Activated naive CD4-positive, alpha-beta T cell treated with Interleukin-2 at 50 U/mL for 16 hours (primary cell): ENCODE measurements around the gene ARL2BP.
"Not testable (repeated sequence)": the region's sequence is repeated elsewhere in the genome, so short reads cannot be mapped to it uniquely, and the experiment has no call there.

Experiments
- DNase-seq: peaks from one replicate; pipeline ENCODE4 v3.0.0-alpha.2; 2020

ARL2BP gene

GRCh38 chr16:57244767-57245471, at the start of gene ARL2BP:
Gene ARL2BP, plus strand, starts transcription at chr16:57245259. Its CDS starts 109 bp downstream, at chr16:57245368.
- DNase-seq, result peak; percentile 98

- DNase-seq, result no peak
Observed at GRCh38 chr16:57196286-57196685, 48.8 kb upstream of the ARL2BP start.

- DNase-seq, result no peak
Observed at GRCh38 chr16:57196753-57197152, 48.3 kb upstream of the ARL2BP start.

DNA sequence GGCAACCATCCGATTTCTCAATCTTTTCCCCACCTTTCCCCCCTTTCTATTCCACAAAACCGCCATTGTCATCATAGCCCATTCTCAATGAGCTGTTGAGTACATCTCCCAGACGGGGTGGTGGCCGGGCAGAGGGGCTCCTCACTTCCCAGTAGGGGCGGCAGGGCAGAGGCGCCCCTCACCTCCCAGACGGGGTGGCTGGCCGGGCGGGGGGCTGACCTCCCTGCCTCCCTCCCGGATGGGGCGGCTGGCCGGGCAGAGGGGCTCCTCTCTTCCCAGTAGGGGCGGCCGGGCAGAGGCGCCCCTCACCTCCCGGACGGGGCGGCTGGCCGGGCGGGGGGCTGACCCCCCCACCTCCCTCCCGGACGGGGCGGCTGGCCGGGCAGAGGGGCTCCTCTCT, 44.7 kb upstream of the ARL2BP start:
- not testable (repeated sequence) for DNase-seq

DNA sequence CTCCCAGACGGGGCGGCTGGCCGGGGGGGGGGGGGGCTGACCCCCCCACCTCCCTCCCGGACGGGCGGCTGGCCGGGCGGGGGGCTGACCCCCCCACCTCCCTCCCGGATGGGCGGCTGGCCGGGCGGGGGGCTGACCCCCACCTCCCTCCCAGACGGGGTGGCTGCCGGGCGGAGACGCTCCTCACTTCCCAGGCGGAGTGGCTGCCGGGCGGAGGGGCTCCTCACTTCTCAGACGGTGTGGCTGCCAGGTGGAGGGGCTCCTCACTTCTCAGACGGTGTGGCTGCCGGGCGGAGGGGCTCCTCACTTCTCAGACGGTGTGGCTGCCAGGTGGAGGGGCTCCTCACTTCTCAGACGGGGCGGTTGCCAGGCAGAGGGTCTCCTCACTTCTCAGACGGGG, 44.1 kb upstream of the ARL2BP start:
- not testable (repeated sequence) for DNase-seq

DNA sequence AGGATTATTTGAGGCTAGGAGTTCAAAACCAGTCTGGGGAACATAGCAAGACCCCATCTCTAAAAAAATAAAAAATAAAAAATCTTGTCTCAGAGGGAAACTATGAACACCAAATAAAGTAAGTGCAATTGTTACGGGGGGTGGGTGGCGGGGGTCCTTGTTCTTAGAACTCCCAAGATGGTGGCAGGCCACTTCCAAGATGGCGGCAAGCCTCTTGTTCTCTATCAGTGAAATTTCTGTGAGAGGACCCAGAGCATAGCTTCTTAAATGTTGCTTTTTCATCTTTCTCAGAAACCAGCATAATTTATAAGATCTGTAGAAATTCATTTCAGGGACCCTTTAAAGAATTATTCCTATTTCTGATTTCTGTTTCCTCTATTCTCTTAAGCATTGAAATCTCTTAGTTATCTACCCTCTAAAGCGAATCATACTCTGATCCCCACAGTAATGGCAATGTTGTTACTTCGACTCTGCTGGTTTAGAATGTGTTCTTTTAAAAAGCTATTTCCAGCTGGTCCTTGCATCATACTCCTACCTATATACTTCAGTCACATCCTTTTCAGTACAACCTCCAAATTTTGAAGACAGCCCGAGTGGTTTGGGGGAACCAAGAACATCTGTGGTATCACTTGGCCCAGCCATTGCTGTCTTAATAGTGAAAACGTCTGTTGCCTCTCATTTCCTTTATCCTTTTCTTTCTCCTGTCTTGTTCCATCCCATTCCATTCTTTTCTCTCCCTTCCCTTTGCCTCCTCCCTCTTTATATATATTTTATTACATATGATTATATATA, 42.8 kb upstream of the ARL2BP start:
- DNase-seq, result no peak

DNA sequence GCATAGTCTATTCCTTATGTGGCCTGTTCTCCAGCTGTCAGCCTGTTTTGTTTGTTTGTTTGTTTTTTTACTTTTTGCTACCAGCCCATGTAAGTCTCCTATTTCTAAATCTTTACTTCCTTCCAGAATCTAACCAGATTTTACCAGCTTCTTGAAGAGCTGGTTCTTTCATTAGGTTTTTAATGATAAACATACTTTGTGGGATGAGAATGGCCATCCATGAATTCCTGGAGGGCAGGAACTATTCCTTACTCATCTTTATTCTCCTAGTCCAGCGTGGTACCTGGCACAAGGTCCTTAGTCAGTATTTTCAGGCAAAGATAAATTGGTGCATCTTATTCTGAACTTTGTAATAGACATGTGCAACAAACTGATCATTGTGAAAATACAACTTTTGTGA, 41.6 kb upstream of the ARL2BP start:
- no peak for DNase-seq

DNA sequence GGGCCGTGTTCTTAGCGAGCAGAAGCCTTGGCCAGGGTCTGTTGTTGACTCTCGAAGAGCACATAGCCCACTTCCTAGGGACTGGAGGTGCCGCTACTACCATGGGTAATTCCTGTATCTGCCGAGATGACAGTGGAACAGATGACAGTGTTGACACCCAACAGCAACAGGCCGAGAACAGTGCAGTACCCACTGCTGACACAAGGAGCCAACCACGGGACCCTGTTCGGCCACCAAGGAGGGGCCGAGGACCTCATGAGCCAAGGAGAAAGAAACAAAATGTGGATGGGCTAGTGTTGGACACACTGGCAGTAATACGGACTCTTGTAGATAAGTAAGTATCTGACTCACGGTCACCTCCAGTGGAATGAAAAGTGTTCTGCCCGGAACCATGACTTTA, 40.4 kb upstream of the ARL2BP start:
- no peak for DNase-seq

DNA sequence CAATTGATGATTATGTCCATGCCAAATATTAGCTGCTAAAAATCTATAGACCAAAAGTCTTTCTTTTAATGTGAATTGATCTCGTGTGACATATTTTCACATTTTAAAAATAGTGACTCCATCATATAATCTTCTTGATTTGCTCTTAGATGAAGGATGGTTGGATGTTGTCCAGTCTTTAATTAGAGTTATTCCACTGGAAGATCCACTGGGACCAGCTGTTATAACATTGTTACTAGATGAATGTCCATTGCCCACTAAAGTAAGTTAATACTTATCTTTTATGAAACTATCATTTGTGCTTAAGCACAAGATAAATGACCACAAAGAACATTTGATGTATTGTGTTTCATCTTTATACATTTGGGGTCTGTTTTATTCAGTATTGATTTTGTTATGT, 36.1 kb upstream of the ARL2BP start:
- no peak for DNase-seq

DNA sequence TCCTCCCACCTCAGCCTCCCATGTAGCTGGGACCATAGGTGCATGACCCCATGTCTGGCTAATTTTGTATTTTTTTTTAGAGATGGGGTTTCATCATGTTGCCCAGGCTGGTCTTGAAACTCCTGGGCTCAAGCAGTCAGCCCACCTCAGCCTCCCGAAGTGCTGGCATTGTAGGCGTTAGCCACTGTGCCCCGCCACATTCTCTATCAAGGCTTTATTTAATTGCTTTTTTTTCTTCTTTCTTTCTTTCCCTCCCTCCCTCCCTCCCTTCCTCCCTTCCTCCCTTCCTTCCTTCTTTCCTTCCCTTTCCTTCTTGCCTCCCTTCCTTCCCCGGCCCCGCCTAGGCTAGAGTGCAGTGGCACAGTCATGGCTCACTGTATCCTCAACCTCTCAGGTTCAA, 35.3 kb upstream of the ARL2BP start:
- DNase-seq, result no peak

GRCh38 chr16:57213462-57213861, 31.6 kb upstream of the ARL2BP start:
- no peak for DNase-seq

DNA sequence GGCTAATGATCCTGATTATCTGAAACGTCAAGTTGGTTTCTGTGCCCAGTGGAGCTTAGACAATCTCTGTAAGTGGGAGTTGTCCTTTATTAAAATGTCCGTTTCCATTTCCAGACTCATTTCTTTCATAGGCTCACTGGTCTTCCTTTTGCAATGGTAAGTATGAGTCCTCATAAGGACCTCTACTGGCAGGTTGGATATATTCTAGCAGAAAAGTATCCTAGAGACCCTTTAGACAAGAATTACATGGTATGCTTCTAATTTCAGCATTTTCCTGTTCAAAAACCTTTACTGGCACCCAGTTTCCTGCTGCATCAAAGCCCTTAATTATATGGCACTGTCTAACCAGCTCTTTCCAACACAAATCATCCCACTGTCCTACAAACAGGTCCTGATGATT, 28.1 kb upstream of the ARL2BP start:
- no peak for DNase-seq

DNA sequence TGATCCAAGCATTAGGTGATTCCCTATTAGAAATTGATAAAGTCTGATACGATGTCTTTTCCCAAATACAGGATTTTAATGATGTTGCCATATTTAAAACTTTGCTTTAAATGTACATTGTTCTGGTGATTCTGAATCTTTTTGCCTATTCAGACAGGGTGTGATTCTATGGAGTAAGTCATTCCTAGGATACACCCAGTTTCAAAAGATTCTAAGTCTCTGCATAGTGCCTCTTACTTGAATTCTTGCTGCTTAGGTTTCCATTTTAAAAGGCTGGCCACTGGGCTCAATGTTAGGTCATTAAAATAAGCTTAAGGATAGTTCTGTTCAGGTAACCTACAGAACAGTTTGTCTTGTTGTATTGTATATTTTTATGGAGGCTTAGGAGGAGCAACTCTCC, 22.0 kb upstream of the ARL2BP start:
- no peak for DNase-seq

DNA sequence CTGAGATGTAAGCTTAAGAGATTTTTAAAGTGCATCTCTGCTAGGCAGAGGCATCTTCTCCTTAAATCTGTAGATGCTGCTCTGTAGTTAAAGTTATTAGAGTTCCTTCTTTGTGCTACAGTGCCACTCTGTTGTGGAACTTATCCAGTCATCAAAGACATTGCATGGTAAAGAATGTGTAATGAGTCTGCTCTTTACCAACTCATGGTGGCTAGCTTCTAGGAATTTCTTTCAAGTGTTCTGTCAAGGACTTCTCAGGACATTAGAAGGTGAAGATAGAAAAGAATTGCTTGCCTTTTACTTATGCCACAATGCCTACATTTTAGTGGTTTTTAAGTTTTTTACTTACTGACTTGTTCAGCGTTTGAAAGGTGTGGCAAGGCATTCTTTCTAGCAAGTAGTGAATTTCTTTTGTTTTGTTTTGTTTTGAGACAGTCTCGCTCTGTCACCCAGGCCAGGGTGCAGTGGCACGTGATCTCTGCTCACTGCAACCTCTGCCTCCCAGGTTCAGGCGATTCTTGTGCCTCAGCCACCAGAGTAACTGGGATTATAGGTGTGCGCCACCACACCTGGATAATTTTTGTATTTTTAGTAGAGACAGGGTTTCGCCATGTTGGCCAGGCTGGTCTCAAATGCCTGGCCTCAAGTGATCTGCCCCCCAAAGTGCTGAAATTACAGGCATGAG, 20.3 kb upstream of the ARL2BP start:
- no peak for DNase-seq

DNA sequence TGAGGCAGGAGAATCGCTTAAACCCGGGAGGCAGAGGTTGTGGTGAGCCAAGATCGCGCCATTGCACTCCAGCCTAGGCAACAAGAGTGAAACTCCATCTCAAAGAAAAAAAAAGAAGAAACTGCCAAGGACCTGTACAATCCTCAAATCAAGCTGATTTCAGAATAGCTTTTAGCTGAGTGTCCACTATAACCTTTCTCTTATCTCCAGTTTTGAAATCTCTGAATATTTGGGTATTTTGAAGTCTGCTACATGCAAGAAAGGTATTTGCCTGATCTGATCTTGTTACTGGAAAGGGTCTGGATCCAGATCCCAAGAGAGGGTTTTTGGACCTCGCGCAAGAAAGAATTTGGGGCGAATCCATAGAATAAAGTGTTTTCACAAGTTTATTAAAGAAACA, 19.1 kb upstream of the ARL2BP start:
- no peak for DNase-seq

- DNase-seq, result no peak
Observed at GRCh38 chr16:57226701-57227621, 18.1 kb upstream of the ARL2BP start.

DNA sequence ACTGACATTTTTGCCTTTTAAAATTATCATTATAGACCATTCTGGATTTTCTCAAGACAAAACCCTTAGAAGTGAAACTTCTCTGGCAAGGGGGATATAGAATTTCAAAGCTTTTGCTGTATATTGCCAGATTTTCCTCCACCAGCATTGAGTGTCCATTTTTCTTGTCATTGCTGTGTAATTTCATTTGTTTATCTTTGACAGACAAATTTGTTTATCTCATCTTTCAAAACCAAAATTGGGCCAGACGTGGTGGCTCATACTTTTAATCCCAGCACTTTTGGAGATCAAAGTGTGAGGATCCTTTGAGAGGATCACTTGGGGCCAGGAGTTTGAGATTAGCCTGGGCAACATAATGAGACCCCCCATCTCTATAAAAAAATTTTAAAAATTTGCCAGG, 16.0 kb upstream of the ARL2BP start:
- DNase-seq, result no peak

- DNase-seq, result no peak
Observed at GRCh38 chr16:57231821-57232350, 13.2 kb upstream of the ARL2BP start.

DNA sequence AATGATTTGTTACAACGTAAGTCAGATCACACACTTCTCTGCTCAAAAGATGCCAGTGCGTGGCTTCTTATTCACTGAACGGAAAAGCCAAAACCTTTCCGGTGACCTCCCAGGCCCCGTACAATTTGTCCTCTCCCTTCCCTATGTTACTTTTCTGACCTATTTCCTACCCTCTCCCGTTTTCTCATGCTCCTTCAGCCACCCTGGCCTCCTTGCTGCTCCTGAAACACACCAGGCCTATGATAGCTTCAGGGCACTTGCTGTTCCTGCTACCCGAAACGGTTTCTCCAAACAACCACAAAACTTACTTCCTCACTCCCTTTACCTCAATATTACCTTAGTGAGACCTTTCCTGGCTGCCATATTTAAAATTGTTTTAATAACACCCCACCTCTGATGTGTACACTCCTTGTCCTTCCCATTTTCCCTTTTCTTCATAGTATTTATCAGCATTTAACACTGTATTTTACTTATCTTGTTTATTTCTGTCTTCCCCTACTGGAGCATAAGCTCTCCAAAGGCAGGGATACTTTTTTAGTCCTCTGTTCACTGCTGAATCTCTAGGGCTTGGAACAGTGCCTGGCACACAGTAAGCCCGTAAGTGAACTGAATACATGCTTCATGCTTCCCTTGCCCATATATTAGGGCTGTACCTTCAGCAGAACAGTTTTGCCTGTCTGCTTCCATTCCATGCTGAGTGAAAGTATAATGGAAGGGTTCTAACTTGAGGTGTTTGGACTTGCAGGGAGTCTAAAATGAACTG, 10.9 kb upstream of the ARL2BP start:
- no peak for DNase-seq

DNA sequence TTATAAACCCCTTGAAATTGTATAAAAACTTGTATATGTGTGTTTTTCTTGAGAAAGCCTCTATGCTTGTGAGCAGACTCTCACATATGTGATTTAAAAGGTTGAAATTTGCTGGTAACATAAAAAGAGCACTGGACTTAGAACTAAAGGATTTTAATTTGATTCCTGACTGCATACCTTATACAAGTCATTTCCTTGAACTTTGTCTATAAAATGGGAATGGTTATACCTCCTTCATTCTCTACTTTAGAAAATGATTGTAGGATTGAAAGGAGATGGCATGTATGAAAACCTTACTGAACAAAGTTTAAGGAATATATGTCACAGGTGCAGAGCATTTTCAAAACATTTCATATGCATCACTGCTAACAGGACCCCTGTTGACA, 10.4 kb upstream of the ARL2BP start:
- no peak for DNase-seq

GRCh38 chr16:57235128-57236021, 9.7 kb upstream of the ARL2BP start:
- peak; percentile 18 for DNase-seq
